ENCODE results near the gene PTP4A1.

DNA sequence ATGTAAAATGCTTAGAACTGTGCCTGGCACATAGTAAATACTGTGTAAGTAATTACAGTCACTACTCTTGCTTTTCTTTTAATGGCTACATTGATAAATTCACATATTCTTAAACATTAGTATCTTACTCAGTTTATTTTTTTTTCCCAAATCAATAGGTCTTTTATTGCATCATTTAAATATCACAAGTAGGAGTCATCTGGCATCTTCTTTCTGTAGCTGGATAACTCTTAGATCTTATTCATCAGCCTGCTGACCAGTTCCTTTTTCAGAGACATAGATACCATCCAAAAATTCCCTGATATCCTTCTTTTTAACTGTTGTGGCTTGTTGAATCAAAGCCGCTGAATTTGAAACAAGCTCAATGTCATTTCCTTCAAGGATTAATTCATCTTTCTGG is 43.3 kb downstream of the PTP4A1 start:
- TF ChIP-seq, protein P1, sequence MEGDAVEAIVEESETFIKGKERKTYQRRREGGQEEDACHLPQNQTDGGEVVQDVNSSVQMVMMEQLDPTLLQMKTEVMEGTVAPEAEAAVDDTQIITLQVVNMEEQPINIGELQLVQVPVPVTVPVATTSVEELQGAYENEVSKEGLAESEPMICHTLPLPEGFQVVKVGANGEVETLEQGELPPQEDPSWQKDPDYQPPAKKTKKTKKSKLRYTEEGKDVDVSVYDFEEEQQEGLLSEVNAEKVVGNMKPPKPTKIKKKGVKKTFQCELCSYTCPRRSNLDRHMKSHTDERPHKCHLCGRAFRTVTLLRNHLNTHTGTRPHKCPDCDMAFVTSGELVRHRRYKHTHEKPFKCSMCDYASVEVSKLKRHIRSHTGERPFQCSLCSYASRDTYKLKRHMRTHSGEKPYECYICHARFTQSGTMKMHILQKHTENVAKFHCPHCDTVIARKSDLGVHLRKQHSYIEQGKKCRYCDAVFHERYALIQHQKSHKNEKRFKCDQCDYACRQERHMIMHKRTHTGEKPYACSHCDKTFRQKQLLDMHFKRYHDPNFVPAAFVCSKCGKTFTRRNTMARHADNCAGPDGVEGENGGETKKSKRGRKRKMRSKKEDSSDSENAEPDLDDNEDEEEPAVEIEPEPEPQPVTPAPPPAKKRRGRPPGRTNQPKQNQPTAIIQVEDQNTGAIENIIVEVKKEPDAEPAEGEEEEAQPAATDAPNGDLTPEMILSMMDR (optimal IDR thresholded peaks at IDR 0.05 in 1 of 3, IDR thresholded peaks at IDR 0.05 in 1 of 3, conservative IDR thresholded peaks at IDR 0.05 in 1 of 3; ENCODE audit: extremely low read depth in 1 of 3, insufficient read depth in 2 of 3, low read length in 3 of 3), result no peak
- no peak for TF ChIP-seq EZH2 (IDR thresholded peaks at IDR 0.05; ENCODE audit: low read length)

All from keratinocyte (primary cell).